Activated B cell treated with CpG ODN at 0.5 μM for 24 hours (primary cell): ENCODE results near the gene TMEM63B. TPM values are rescaled to one million over a fixed set of nuclear protein-coding genes. Genes with fewer than 3 reads are reported as not detected.

Source experiments
- ATAC-seq: fragments of 200-7000 bp; cut with Tn5 transposase; one replicate; pipeline ENCODE4 v1.10.0; 2021; ENCODE audit warnings: low read depth, mild to moderate bottlenecking, moderate library complexity
- CTCF ChIA-PET: fragments of 350-600 bp; sonication (Branson Sonifier 250); formaldehyde crosslinking; loops from one replicate; lab custom pipeline; 2021; ENCODE audit warnings: antibody characterized with exemption; lab: Charles Lee
- POLR2A ChIA-PET: fragments of 350-600 bp; sonication (Branson Sonifier 250); formaldehyde crosslinking; loops from one replicate; lab custom pipeline; 2021; ENCODE audit warnings: antibody characterized with exemption; lab: Charles Lee
- DNase-seq: peaks from one replicate; pipeline ENCODE4 v3.0.0; 2022
- H3K27ac Mint-ChIP-seq: one replicate; pipeline ENCODE4 v1.8.0; 2020; ENCODE audit warnings: mixed read lengths
- H3K27me3 Mint-ChIP-seq: one replicate; pipeline ENCODE4 v1.8.0; 2021; ENCODE audit warnings: mixed read lengths
- H3K36me3 Mint-ChIP-seq: one replicate; pipeline ENCODE4 v1.8.0; 2021; ENCODE audit warnings: low read depth, mixed read lengths
- H3K4me1 Mint-ChIP-seq: one replicate; pipeline ENCODE4 v1.8.0; 2021; ENCODE audit warnings: mixed read lengths
- H3K4me3 Mint-ChIP-seq: one replicate; pipeline ENCODE4 v1.8.0; 2020; ENCODE audit warnings: mild to moderate bottlenecking, mixed read lengths
- H3K9me3 Mint-ChIP-seq: one replicate; pipeline ENCODE4 v1.8.0; 2020; ENCODE audit warnings: mixed read lengths
- intact Hi-C: fragments of 100-400 bp; cut with micrococcal nuclease; formaldehyde crosslinking; loops from one replicate; pipeline ENCODE4 v1.15.1; 2024
- total RNA-seq: library from RNA; stranded (reverse); gene quantifications from 2 replicates; pipeline ENCODE4 v1.2.3, GENCODE V29; 2022
- TF ChIP-seq, protein P1 (sequence below): fragments of 200-600 bp; IDR thresholded peaks from one replicate; pipeline ENCODE4 v1.8.0; 2022; ENCODE audit warnings: antibody characterized with exemption, mild to moderate bottlenecking

TMEM63B gene
- total RNA-seq, 1 donor from 2014 or later = 13.9 TPM

DNA sequence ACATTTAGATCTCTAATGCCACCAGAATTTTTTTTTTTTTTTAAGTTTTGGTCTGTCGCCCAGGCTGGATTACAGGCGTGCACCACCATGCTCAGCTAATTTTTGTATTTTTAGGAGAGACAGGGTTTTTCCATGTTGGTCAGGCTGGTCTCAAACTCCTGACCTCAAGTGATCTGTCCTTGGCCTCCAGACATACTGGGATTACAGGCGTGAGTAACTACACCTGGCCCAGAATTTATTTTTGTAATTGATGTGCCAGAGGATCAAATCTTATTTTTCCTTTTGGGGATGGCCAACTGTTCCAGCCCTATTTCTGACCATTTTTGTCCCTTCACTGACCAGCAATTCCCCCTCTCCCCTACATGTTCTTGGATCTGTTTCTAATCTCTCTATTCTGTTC lies 71.3 kb downstream of the TMEM63B start:
- Mint-ChIP-seq H3K36me3 (no peaks in the 10 kb centered on the region), H3K4me3 (no peak overlapping the region), H3K27ac (no peak overlapping the region), H3K4me1 (no peaks in the 10 kb centered on the region), H3K27me3 (peaks cover 1% of the 10 kb centered on the region), H3K9me3 (no peaks in the 10 kb centered on the region)
- TF ChIP-seq, protein P1, sequence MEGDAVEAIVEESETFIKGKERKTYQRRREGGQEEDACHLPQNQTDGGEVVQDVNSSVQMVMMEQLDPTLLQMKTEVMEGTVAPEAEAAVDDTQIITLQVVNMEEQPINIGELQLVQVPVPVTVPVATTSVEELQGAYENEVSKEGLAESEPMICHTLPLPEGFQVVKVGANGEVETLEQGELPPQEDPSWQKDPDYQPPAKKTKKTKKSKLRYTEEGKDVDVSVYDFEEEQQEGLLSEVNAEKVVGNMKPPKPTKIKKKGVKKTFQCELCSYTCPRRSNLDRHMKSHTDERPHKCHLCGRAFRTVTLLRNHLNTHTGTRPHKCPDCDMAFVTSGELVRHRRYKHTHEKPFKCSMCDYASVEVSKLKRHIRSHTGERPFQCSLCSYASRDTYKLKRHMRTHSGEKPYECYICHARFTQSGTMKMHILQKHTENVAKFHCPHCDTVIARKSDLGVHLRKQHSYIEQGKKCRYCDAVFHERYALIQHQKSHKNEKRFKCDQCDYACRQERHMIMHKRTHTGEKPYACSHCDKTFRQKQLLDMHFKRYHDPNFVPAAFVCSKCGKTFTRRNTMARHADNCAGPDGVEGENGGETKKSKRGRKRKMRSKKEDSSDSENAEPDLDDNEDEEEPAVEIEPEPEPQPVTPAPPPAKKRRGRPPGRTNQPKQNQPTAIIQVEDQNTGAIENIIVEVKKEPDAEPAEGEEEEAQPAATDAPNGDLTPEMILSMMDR = no peak
- ATAC-seq = no peak
- POLR2A ChIA-PET = no interaction called here
- intact Hi-C loops = no loop called here
- CTCF ChIA-PET = no interaction called here
- no peak for DNase-seq

DNA sequence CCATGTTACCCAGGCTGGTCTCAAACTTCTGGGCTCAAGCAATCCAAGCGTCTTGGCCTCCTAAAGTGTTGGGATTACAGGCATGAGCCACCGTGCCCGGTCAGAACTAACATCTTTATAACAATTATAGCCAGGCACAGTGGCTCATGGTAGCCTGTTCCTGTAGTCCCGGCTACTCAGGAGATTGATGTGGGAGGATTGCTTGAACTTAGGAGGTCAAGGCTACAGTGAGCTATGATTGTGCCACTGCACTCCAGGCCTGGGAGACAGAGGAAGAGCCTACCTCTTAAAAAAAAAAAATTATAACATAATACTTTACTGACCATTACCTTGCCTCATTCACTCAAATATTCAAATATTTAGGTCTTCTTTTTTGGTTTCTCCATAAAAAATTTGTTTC lies 72.5 kb downstream of the TMEM63B start:
- no peaks in the 10 kb centered on the region for H3K4me1 Mint-ChIP-seq
- no peak for DNase-seq
- H3K27ac Mint-ChIP-seq = no peak overlapping the region
- H3K4me3 Mint-ChIP-seq = no peak overlapping the region
- POLR2A ChIA-PET = interaction anchor here (0.7 kb wide), 1 partner anchor 176 kb away, joined by 4 read pairs; no protein-coding TSS in a partner anchor
- H3K27me3 Mint-ChIP-seq = peaks cover 1% of the 10 kb centered on the region
- no peaks in the 10 kb centered on the region for H3K36me3 Mint-ChIP-seq
- ATAC-seq = no peak
- TF ChIP-seq, protein P1 = no peak
- CTCF ChIA-PET = no interaction called here
- H3K9me3 Mint-ChIP-seq = no peaks in the 10 kb centered on the region
- intact Hi-C loops = no loop called here

DNA sequence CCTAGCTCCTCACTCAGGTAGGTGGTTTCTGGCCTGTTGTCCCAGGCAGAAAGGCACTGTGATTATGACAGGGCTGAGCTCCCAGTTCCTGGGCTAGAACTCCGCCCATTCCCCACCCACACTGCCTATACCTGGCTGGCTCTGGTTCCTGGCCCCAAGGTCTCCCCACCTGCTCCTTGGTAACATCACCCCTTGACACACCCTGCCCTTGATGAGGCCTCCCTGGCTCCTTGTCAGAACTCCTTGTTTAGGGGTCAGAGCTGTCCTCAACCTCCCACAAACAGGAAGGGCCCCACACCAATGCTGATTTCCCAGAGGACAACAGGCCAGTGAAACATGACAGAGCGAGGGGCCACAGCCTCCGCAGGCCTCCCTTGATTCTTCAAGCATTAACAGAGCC lies 73.8 kb downstream of the TMEM63B start:
- ChIA-PET CTCF (no interaction called here), POLR2A (no interaction called here)
- intact Hi-C loops = no loop called here
- no peak for ATAC-seq
- no peaks in the 10 kb centered on the region for H3K36me3 Mint-ChIP-seq
- H3K4me1 Mint-ChIP-seq = no peaks in the 10 kb centered on the region
- DNase-seq = no peak
- peaks cover 1% of the 10 kb centered on the region for H3K27me3 Mint-ChIP-seq
- no peaks in the 10 kb centered on the region for H3K9me3 Mint-ChIP-seq
- H3K4me3 Mint-ChIP-seq = no peak overlapping the region
- no peak overlapping the region for H3K27ac Mint-ChIP-seq
- TF ChIP-seq, protein P1 = no peak

DNA sequence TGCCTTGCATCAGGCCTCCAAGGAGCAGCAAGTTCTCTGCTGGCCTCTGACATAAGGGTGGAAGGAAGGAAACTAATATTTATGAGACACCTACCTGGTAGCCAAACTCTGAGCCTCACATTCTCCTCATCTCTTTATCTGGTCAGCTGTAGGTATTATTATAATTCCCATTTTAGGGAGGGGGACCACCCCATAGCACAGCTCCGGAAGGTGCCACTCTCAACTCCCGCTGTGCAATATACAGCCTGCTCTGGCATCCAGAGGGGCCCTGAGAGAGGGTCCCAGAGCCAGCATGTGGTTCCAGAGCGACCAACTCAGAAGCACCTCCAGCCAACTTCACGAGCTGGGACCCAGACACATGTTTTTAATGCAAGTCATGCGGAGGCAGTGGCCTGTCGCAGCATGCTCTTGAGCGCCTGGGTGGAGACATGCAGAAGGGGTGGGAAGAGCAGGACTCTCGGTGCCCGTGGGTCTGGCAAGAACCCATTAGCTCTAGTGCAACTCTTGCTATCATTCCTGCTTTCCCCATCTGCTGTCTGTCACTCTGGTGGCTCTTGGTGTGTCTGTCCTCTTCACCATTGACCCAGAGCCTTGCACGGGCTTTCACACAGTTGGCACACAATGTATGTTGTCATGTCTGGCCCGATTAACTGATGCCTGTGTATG lies 74.4 kb downstream of the TMEM63B start:
- CTCF ChIA-PET = no interaction called here
- TF ChIP-seq, protein P1 = no peak
- POLR2A ChIA-PET = no interaction called here
- intact Hi-C loops = no loop called here
- no peak overlapping the region for H3K4me3 Mint-ChIP-seq
- no peaks in the 10 kb centered on the region for H3K4me1 Mint-ChIP-seq
- H3K36me3 Mint-ChIP-seq = no peaks in the 10 kb centered on the region
- ATAC-seq = no peak
- peaks cover 2% of the 10 kb centered on the region for H3K27me3 Mint-ChIP-seq
- H3K27ac Mint-ChIP-seq = no peak overlapping the region
- DNase-seq = no peak
- H3K9me3 Mint-ChIP-seq = no peaks in the 10 kb centered on the region

DNA sequence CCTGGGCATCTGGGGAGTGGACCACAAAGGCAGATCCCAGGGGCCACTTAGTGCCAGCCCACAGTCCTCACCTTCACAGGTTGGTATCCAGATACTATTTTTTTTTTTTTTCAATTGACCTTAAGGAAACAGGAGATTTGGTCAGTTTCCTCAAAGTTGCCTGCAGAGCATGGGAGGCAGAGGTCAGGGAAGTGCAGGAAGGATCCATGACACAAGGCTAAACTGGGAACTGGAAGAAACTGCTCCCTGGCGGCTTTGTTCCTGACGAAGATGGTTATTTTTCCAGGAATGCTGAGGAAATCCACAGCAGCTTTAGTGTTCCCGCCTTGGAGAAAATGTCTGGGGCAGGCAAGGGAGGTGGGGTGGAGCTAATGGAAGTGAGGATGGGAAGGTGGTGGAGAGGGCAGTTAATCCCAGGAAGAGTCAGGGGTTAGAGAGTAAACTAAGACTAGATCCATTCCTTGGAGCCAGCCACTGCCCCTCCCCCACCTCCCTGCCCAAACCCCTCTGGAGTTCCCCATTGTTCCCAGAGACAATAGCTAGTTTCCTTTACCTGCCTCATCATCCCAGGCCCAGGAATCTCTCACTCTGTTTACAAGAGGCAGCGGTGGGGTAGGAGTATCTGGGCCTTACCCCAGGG lies 75.1 kb downstream of the TMEM63B start:
- ChIA-PET CTCF (no interaction called here), POLR2A (no interaction called here)
- Mint-ChIP-seq H3K4me1 (no peaks in the 10 kb centered on the region), H3K4me3 (no peak overlapping the region), H3K36me3 (no peaks in the 10 kb centered on the region), H3K27ac (no peak overlapping the region), H3K27me3 (peaks cover 4% of the 10 kb centered on the region), H3K9me3 (no peaks in the 10 kb centered on the region)
- ATAC-seq (no peak), DNase-seq (no peak)
- TF ChIP-seq, protein P1 = no peak
- intact Hi-C loops = no loop called here
